ENCODE results near the gene HDAC10. TPM values are rescaled to one million over a fixed set of nuclear protein-coding genes. Genes with fewer than 3 reads are reported as not detected.
A peak's percentile ranks its signal among the peaks of the same experiment; 100 is the strongest.

Gene HDAC10
- polyA plus RNA-seq, 1 of the 3 experiments (the other 2 are of a cell fraction), result 51.9 TPM

- Histone ChIP-seq H2AFZ (ENCODE audit: low read depth) (no peak overlapping the region), H3K4me1 (ENCODE audit: control insufficient read depth in 1 of 2, insufficient read depth in 2 of 2, low read depth in 1 of 2, low read length in 1 of 2) (peaks cover 0 to 19% of the 10 kb centered on the region in 2 experiments; a peak in 1 of 4 replicates), H3F3A (replicated peaks; ENCODE audit: insufficient read depth) (no peaks in the 10 kb centered on the region), H3K27ac (ENCODE audit: low read depth in 2 of 2, low read length in 1 of 2) (no peak overlapping the region; a peak in 1 of 4 replicates), H3K4me3 (ENCODE audit: low read depth in 2 of 2, low read length in 1 of 2) (no peak overlapping the region), H3K9ac (no peak overlapping the region), H3K9me2 (no peaks in the 10 kb centered on the region), H4K20me1 (ENCODE audit: insufficient read depth) (peaks cover 10% of the 10 kb centered on the region; the same call in 1 of the 2 replicates), H3K9me3 (no peaks in the 10 kb centered on the region), H3K4me2 (no peak overlapping the region), H3K27me3 (ENCODE audit: insufficient read depth) (no peaks in the 10 kb centered on the region), H3K36me3 (replicated peaks in 1 of 2; ENCODE audit: control insufficient read depth in 1 of 2, insufficient read depth in 2 of 2, low read length in 1 of 2) (peaks cover 3 to 78% of the 10 kb centered on the region in 2 experiments), H3K79me2 (ENCODE audit: insufficient read depth) (no peaks in the 10 kb centered on the region)
- DNase-seq, result no peak
- ChIA-PET POLR2A (no interaction called here), CTCF (interaction anchor here (1.0 to 2.7 kb wide), 6 partner anchors 12 to 70 kb away, joined by 3 to 12 read pairs (median 3); no protein-coding TSS in a partner anchor)
- whole genome bisulfite sequencing (ENCODE audit: low lambda C conversion rate), result 94% methylated on average over 19 of the region's 25 CpGs
- TF ChIP-seq CHD2 (IDR thresholded peaks at IDR 0.05; ENCODE audit: low read length, partially characterized antibody), result no peak
- no peak for TF ChIP-seq NFIC (IDR thresholded peaks at IDR 0.05; ENCODE audit: borderline replicate concordance)
- TF ChIP-seq RAD21 (IDR thresholded peaks at IDR 0.05; ENCODE audit: low read length), result no peak
- no peak for TF ChIP-seq POLR2AphosphoS5 (IDR thresholded peaks at IDR 0.05; ENCODE audit: low read depth, low read length)
- no peak for TF ChIP-seq JUND (IDR thresholded peaks at IDR 0.05)
- no peak for TF ChIP-seq FOXM1 (IDR thresholded peaks at IDR 0.05; ENCODE audit: low read depth)
- TF ChIP-seq USF2 (IDR thresholded peaks at IDR 0.05; ENCODE audit: borderline replicate concordance, low read depth, low read length), result no peak
These were observed 31.1 kb downstream of the HDAC10 start for GRCh38 chr22:50219800-50220602.

GRCh38 chr22:50218996-50219727, 31.9 kb downstream of the HDAC10 start:
- no peak for TF ChIP-seq PBX3 (IDR thresholded peaks at IDR 0.05)
- TF ChIP-seq MAX (IDR thresholded peaks at IDR 0.05; ENCODE audit: low read depth), result peak; percentile 66
- TF ChIP-seq NFIC (IDR thresholded peaks at IDR 0.05; ENCODE audit: borderline replicate concordance), result no peak; the same call in 1 of the 2 replicates
- no peak for TF ChIP-seq SIN3A (IDR thresholded peaks at IDR 0.05; ENCODE audit: borderline replicate concordance, low read depth, low read length)
- TF ChIP-seq USF1 (IDR thresholded peaks at IDR 0.05; ENCODE audit: borderline replicate concordance, low read depth), result peak; percentile 58; the same call in 1 of the 2 replicates
- no peak for TF ChIP-seq CHD2 (IDR thresholded peaks at IDR 0.05; ENCODE audit: low read length, partially characterized antibody)
- TF ChIP-seq MXI1 (IDR thresholded peaks at IDR 0.05; ENCODE audit: low read depth, low read length), result peak; percentile 92
- no peak for TF ChIP-seq JUND (IDR thresholded peaks at IDR 0.05)
- TF ChIP-seq ZBTB33 (IDR thresholded peaks at IDR 0.05; ENCODE audit: borderline replicate concordance, low read depth), result no peak
- no peak for TF ChIP-seq RXRA (IDR thresholded peaks at IDR 0.05; ENCODE audit: borderline replicate concordance, low read depth)
- peak; percentile 37; the same call in 1 of the 2 replicates for TF ChIP-seq USF2 (IDR thresholded peaks at IDR 0.05; ENCODE audit: borderline replicate concordance, low read depth, low read length)
- Histone ChIP-seq H3K27ac (ENCODE audit: low read depth in 2 of 2, low read length in 1 of 2) (no peak overlapping the region), H3K4me2 (no peak overlapping the region), H3K9me2 (no peaks in the 10 kb centered on the region), H3K4me1 (ENCODE audit: control insufficient read depth in 1 of 2, insufficient read depth in 2 of 2, low read depth in 1 of 2, low read length in 1 of 2) (peaks cover 0 to 22% of the 10 kb centered on the region in 2 experiments; a peak in 1 of 4 replicates), H3F3A (replicated peaks; ENCODE audit: insufficient read depth) (no peaks in the 10 kb centered on the region), H3K36me3 (replicated peaks in 1 of 2; ENCODE audit: control insufficient read depth in 1 of 2, insufficient read depth in 2 of 2, low read length in 1 of 2) (peaks cover 11 to 77% of the 10 kb centered on the region in 2 experiments), H3K79me2 (ENCODE audit: insufficient read depth) (peaks cover 6% of the 10 kb centered on the region; the same call in 1 of the 2 replicates), H4K20me1 (ENCODE audit: insufficient read depth) (peaks cover 10% of the 10 kb centered on the region; the same call in 1 of the 2 replicates), H3K9me3 (no peaks in the 10 kb centered on the region), H3K4me3 (ENCODE audit: low read depth in 2 of 2, low read length in 1 of 2) (no peak overlapping the region), H3K9ac (no peak overlapping the region), H2AFZ (ENCODE audit: low read depth) (no peak overlapping the region), H3K27me3 (ENCODE audit: insufficient read depth) (no peaks in the 10 kb centered on the region)
- DNase-seq, result peak; percentile 87
- ChIA-PET POLR2A (no interaction called here), CTCF (interaction anchor here (1.0 to 2.7 kb wide), 4 partner anchors 11 to 72 kb away, joined by 3 to 12 read pairs (median 4); no protein-coding TSS in a partner anchor)
- WGBS (ENCODE audit: low lambda C conversion rate), result 92% methylated on average over 31 of the region's 42 CpGs
